ENCODE measurements around the gene GRID1. TPM values are rescaled to one million over a fixed set of nuclear protein-coding genes. Genes with fewer than 3 reads are reported as not detected.

GRID1 gene
- total RNA-seq, 1 experiment from 2014 or later: not detected

DNA sequence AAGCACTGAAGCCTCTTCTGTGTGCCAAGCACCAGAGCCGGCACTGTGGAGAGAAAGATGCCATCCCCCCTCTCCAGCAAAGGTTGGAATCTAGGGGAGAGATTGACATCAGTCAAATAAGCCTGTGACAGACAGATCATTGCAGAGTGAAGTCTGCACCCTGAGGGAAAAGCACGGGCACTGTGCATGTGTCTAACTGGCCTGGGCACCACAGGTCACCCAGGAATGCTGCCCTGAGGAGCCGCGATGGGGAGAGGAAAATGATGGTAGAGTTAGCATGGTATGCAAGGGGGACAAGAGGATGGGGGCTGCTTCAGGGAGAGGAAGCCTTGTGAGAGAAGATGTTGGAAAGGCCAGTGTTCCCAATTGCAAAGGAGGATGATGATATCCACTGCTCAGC lies 261.0 kb downstream of the GRID1 start:
- TF ChIP-seq EZH2 (IDR thresholded peaks at IDR 0.05; ENCODE audit: low read depth): no peak
- TF ChIP-seq, protein P1, sequence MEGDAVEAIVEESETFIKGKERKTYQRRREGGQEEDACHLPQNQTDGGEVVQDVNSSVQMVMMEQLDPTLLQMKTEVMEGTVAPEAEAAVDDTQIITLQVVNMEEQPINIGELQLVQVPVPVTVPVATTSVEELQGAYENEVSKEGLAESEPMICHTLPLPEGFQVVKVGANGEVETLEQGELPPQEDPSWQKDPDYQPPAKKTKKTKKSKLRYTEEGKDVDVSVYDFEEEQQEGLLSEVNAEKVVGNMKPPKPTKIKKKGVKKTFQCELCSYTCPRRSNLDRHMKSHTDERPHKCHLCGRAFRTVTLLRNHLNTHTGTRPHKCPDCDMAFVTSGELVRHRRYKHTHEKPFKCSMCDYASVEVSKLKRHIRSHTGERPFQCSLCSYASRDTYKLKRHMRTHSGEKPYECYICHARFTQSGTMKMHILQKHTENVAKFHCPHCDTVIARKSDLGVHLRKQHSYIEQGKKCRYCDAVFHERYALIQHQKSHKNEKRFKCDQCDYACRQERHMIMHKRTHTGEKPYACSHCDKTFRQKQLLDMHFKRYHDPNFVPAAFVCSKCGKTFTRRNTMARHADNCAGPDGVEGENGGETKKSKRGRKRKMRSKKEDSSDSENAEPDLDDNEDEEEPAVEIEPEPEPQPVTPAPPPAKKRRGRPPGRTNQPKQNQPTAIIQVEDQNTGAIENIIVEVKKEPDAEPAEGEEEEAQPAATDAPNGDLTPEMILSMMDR (conservative IDR thresholded peaks at IDR 0.05): no peak
- POLR2A ChIA-PET (ENCODE audit: unreplicated experiment): no interaction called here
- Histone ChIP-seq H3K4me2 (no peak overlapping the region), H3K4me1 (replicated peaks; ENCODE audit: insufficient read depth) (no peaks in the 10 kb centered on the region), H3F3A (ENCODE audit: insufficient read depth, low read depth) (no peaks in the 10 kb centered on the region), H3K27ac (no peak overlapping the region), H3K9me3 (ENCODE audit: insufficient read depth, low read depth) (no peaks in the 10 kb centered on the region), H3K4me3 (no peak overlapping the region), H3K36me3 (ENCODE audit: low read depth) (no peaks in the 10 kb centered on the region), H4K20me1 (ENCODE audit: insufficient read depth) (no peaks in the 10 kb centered on the region), H3K79me2 (ENCODE audit: low read depth) (no peaks in the 10 kb centered on the region), H2AFZ (no peak overlapping the region), H3K9me2 (ENCODE audit: insufficient read depth) (no peaks in the 10 kb centered on the region), H3K27me3 (ENCODE audit: insufficient read depth, low read depth) (no peaks in the 10 kb centered on the region; the same call in 1 of the 2 replicates)
- CTCF ChIA-PET: no interaction called here
- intact Hi-C loops (cut with micrococcal nuclease; ENCODE audit: unreplicated experiment): loop anchor here (10.0 kb wide), 1 partner anchor 479 kb away; no protein-coding TSS in a partner anchor
- no TSS peak for BruUV-seq (replicated peaks)
- DNase-seq: no peak

DNA sequence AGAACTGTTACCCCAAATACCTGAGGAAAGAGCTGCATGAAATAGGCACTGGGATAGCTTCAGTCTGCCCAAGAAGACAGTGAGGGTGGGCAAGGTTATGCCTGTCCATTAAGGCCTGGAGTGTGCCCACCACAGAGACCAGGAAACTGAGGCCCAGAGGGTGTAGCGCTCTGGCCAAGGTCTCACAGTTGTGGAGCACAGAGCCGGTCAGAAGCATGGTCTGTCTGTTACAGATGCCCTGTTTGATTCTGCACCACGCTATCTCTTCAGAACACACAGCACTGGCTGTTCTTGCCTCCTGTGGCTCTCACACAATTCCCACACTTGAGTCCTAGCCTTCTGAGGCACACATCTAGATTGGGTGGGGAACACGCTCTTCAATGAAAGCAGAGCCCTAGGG lies 261.4 kb downstream of the GRID1 start:
- no peak overlapping the region for H2AFZ ChIP-seq
- H3K27me3 ChIP-seq (ENCODE audit: insufficient read depth, low read depth): no peaks in the 10 kb centered on the region; the same call in 1 of the 2 replicates
- H3K4me3 ChIP-seq: no peak overlapping the region
- no peaks in the 10 kb centered on the region for H4K20me1 ChIP-seq (ENCODE audit: insufficient read depth)
- H3K9me3 ChIP-seq (ENCODE audit: insufficient read depth, low read depth): no peaks in the 10 kb centered on the region
- no peak overlapping the region for H3K27ac ChIP-seq
- no peaks in the 10 kb centered on the region for H3K79me2 ChIP-seq (ENCODE audit: low read depth)
- BruUV-seq (replicated peaks): no TSS peak
- DNase-seq: no peak
- ChIA-PET POLR2A (ENCODE audit: unreplicated experiment) (no interaction called here), CTCF (no interaction called here)
- H3K9me2 ChIP-seq (ENCODE audit: insufficient read depth): no peaks in the 10 kb centered on the region
- no peaks in the 10 kb centered on the region for H3K36me3 ChIP-seq (ENCODE audit: low read depth)
- no peaks in the 10 kb centered on the region for H3K4me1 ChIP-seq (replicated peaks; ENCODE audit: insufficient read depth)
- intact Hi-C loops (cut with micrococcal nuclease; ENCODE audit: unreplicated experiment): loop anchor here (10.0 kb wide), 1 partner anchor 480 kb away; no protein-coding TSS in a partner anchor
- TF ChIP-seq EZH2 (IDR thresholded peaks at IDR 0.05; ENCODE audit: low read depth): no peak
- TF ChIP-seq, protein P1 (conservative IDR thresholded peaks at IDR 0.05): no peak
- H3K4me2 ChIP-seq: no peak overlapping the region
- no peaks in the 10 kb centered on the region for H3F3A ChIP-seq (ENCODE audit: insufficient read depth, low read depth)

DNA sequence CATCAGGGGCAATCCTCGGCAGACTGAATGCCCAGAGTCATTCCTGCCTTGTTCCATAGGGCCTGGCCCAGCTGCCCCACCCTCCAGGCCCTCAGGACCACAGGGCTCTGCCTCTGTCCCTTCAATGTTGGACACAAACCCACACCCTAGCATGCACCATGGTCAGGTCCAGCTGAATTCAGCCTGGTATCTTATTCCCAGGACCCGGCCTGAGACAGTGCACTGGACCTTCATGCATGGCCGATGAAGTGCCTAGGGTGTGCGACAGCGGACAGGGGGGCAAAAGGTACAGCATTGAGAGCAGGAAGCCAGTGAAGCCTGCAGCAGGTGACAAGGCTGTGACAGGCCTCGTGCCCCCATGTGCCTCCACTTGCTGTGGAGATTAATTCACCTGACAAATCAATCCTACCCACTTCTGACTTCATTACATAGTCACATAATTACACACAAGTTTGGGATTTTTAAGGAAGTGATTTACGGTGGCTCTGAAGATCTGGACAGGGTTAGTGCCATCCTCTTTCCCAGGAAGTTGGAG lies 261.9 kb downstream of the GRID1 start:
- CTCF ChIA-PET: no interaction called here
- TF ChIP-seq, protein P1 (conservative IDR thresholded peaks at IDR 0.05): no peak
- TF ChIP-seq EZH2 (IDR thresholded peaks at IDR 0.05; ENCODE audit: low read depth): no peak
- H3K9me2 ChIP-seq (ENCODE audit: insufficient read depth): no peaks in the 10 kb centered on the region

More for the DNA sequence above, 261.9 kb downstream of the GRID1 start:
- no peaks in the 10 kb centered on the region for H3K9me3 ChIP-seq (ENCODE audit: insufficient read depth, low read depth)
- H3K4me3 ChIP-seq: no peak overlapping the region
- intact Hi-C loops (cut with micrococcal nuclease; ENCODE audit: unreplicated experiment): loop anchor here (5.0 to 10.0 kb wide), 2 partner anchors 273 to 480 kb away; no protein-coding TSS in a partner anchor
- no peak overlapping the region for H3K4me2 ChIP-seq
- H3K27me3 ChIP-seq (ENCODE audit: insufficient read depth, low read depth): no peaks in the 10 kb centered on the region; the same call in 1 of the 2 replicates
- no peak for DNase-seq
- H3K36me3 ChIP-seq (ENCODE audit: low read depth): no peaks in the 10 kb centered on the region
- H4K20me1 ChIP-seq (ENCODE audit: insufficient read depth): no peaks in the 10 kb centered on the region
- no peaks in the 10 kb centered on the region for H3K4me1 ChIP-seq (replicated peaks; ENCODE audit: insufficient read depth)
- H3K79me2 ChIP-seq (ENCODE audit: low read depth): no peaks in the 10 kb centered on the region
- POLR2A ChIA-PET (ENCODE audit: unreplicated experiment): no interaction called here
- H3F3A ChIP-seq (ENCODE audit: insufficient read depth, low read depth): no peaks in the 10 kb centered on the region
- BruUV-seq (replicated peaks): no TSS peak
- H3K27ac ChIP-seq: no peak overlapping the region
- H2AFZ ChIP-seq: no peak overlapping the region
